ENCODE data around the gene CARF.

The CARF gene

DNA sequence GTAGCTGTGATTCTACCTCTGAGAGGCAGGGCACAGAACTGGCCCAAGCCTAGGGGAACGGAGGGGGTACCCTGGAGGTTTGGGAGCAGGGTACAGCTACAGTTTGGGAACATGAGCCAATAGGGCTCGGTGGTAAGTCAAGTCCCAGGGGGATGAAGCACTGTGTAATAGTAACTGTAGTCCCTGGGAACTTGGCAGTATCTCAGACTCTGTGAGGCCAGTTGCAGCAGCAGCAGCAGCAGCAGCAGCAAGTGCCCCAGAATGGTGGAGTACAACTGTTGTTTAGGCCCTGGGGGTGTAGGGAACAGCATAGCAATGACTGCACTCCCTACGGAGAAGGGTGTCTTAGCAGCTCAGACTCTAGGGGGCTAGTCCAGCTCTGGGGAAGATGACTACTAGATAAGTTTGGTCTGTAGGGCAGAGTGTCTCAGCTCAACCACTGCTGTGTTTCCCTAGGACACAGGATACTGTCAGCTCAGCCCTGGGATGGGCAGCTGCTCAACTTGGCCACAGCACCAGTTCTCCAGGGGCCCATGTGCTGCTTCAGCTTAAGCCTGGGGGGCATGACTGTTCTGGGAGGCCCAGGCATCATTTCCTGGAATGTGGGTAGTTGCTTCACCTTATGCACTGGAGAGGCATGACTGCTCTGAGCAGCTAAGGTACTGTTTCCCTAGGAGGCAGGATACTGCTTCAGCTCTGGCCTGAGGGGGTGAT is 20.5 kb downstream of the CARF start:
- Histone ChIP-seq H3K9me2 (replicated peaks; ENCODE audit: insufficient read depth, low read length) (no peaks in the 10 kb centered on the region), H2AFZ (ENCODE audit: low read depth, low read length, severe bottlenecking) (no peak overlapping the region), H3K4me3 (ENCODE audit: insufficient read depth, low read length, poor library complexity, severe bottlenecking) (no peak overlapping the region), H3K79me2 (ENCODE audit: insufficient read depth, low read length) (no peaks in the 10 kb centered on the region), H3K9ac (ENCODE audit: low read length) (no peak overlapping the region), H4K20me1 (ENCODE audit: low read depth, low read length) (no peaks in the 10 kb centered on the region), H3K27me3 (ENCODE audit: low read length) (no peaks in the 10 kb centered on the region), H3K36me3 (ENCODE audit: low read length) (no peaks in the 10 kb centered on the region), H3K9me3 (ENCODE audit: insufficient read depth, low read length) (no peaks in the 10 kb centered on the region), H3K27ac (ENCODE audit: low read depth, low read length) (no peak overlapping the region), H3F3A (ENCODE audit: insufficient read depth) (no peaks in the 10 kb centered on the region), H3K4me2 (ENCODE audit: low read depth, low read length, poor library complexity, severe bottlenecking) (no peak overlapping the region)
- TF ChIP-seq, protein P1, sequence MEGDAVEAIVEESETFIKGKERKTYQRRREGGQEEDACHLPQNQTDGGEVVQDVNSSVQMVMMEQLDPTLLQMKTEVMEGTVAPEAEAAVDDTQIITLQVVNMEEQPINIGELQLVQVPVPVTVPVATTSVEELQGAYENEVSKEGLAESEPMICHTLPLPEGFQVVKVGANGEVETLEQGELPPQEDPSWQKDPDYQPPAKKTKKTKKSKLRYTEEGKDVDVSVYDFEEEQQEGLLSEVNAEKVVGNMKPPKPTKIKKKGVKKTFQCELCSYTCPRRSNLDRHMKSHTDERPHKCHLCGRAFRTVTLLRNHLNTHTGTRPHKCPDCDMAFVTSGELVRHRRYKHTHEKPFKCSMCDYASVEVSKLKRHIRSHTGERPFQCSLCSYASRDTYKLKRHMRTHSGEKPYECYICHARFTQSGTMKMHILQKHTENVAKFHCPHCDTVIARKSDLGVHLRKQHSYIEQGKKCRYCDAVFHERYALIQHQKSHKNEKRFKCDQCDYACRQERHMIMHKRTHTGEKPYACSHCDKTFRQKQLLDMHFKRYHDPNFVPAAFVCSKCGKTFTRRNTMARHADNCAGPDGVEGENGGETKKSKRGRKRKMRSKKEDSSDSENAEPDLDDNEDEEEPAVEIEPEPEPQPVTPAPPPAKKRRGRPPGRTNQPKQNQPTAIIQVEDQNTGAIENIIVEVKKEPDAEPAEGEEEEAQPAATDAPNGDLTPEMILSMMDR (IDR thresholded peaks at IDR 0.05; ENCODE audit: insufficient read depth, low read length, poor library complexity, severe bottlenecking): no peak
- no peak for TF ChIP-seq EZH2phosphoT487 (conservative IDR thresholded peaks at IDR 0.05; ENCODE audit: low read length)

DNA sequence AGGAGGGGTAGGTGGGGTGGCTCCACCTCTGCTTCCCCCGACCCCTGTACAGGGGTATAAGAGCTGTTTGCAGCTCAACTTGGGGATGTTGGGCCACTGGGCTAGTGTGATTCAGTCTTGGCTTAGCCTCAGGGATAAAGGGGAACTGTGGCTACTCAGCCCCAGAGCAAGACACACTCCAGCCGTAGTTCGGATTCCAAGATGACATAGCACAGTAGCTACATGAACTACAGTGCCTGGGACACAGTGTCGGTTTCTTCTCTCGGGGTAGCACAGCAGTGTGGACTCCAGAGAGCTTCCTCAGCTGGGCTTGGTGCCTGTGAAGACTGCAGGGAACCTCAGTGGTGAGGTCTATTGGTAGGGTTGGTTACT is 21.1 kb downstream of the CARF start:
- no peak overlapping the region for H3K27ac ChIP-seq (ENCODE audit: low read depth, low read length)
- H3K79me2 ChIP-seq (ENCODE audit: insufficient read depth, low read length): no peaks in the 10 kb centered on the region
- H3F3A ChIP-seq (ENCODE audit: insufficient read depth): no peaks in the 10 kb centered on the region
- no peaks in the 10 kb centered on the region for H3K9me3 ChIP-seq (ENCODE audit: insufficient read depth, low read length)
- TF ChIP-seq EZH2phosphoT487 (conservative IDR thresholded peaks at IDR 0.05; ENCODE audit: low read length): no peak
- TF ChIP-seq, protein P1 (IDR thresholded peaks at IDR 0.05; ENCODE audit: insufficient read depth, low read length, poor library complexity, severe bottlenecking): no peak
- H3K4me3 ChIP-seq (ENCODE audit: insufficient read depth, low read length, poor library complexity, severe bottlenecking): no peak overlapping the region
- no peaks in the 10 kb centered on the region for H3K27me3 ChIP-seq (ENCODE audit: low read length)
- H3K9ac ChIP-seq (ENCODE audit: low read length): no peak overlapping the region
- no peak overlapping the region for H2AFZ ChIP-seq (ENCODE audit: low read depth, low read length, severe bottlenecking)
- no peaks in the 10 kb centered on the region for H3K36me3 ChIP-seq (ENCODE audit: low read length)
- no peaks in the 10 kb centered on the region for H4K20me1 ChIP-seq (ENCODE audit: low read depth, low read length)
- H3K4me2 ChIP-seq (ENCODE audit: low read depth, low read length, poor library complexity, severe bottlenecking): no peak overlapping the region
- H3K9me2 ChIP-seq (replicated peaks; ENCODE audit: insufficient read depth, low read length): no peaks in the 10 kb centered on the region

- Histone ChIP-seq H3K27me3 (ENCODE audit: low read length) (no peaks in the 10 kb centered on the region), H3K36me3 (ENCODE audit: low read length) (no peaks in the 10 kb centered on the region), H3K79me2 (ENCODE audit: insufficient read depth, low read length) (no peaks in the 10 kb centered on the region), H3F3A (ENCODE audit: insufficient read depth) (no peaks in the 10 kb centered on the region), H2AFZ (ENCODE audit: low read depth, low read length, severe bottlenecking) (no peak overlapping the region), H3K9me3 (ENCODE audit: insufficient read depth, low read length) (no peaks in the 10 kb centered on the region), H3K9me2 (replicated peaks; ENCODE audit: insufficient read depth, low read length) (no peaks in the 10 kb centered on the region), H3K4me3 (ENCODE audit: insufficient read depth, low read length, poor library complexity, severe bottlenecking) (no peak overlapping the region), H3K27ac (ENCODE audit: low read depth, low read length) (no peak overlapping the region), H3K9ac (ENCODE audit: low read length) (no peak overlapping the region), H3K4me2 (ENCODE audit: low read depth, low read length, poor library complexity, severe bottlenecking) (no peak overlapping the region), H4K20me1 (ENCODE audit: low read depth, low read length) (no peaks in the 10 kb centered on the region)
- no peak for TF ChIP-seq EZH2phosphoT487 (conservative IDR thresholded peaks at IDR 0.05; ENCODE audit: low read length)
- TF ChIP-seq, protein P1 (IDR thresholded peaks at IDR 0.05; ENCODE audit: insufficient read depth, low read length, poor library complexity, severe bottlenecking): no peak
These were observed 21.9 kb downstream of the CARF start for GRCh38 chr2:202933958-202934357.
